ENCODE data around the gene COL18A1.

COL18A1 gene

DNA sequence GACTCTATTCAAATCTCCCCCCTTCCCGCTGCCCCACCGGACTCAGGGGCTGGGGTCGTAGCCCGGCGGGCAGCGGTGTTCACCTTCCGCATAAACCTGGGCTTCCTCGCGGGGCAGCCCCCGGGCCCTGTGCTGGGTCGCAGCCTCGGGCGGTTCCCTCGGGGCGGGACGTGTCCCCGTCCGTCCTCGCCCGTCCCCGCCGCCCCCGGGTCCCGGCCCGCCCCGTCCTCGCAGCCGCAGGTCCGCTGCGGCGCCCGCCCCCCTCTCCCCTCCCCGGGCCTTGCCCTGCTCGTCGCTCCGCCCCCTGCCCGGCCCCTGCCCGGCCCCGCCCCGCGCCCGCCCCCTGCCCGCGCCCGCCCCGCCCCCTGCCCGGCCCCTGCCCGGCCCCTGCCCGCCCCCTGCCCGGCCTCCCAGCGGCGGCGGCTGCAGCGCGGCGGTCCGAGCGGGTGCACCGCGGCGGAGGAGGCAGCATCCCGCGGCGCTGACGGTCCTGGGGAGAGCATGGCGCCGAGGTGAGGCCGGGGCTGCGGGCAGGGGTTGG is at the start of gene COL18A1:
Gene COL18A1 (plus strand): TSS at position 436 of the 541 bp plus-strand sequence. CDS start 66 bp downstream, at position 502.
- peak; percentile 79 for DNase-seq (ENCODE audit: low spot score)
- in situ Hi-C loops (cut with MboI; ENCODE audit: low sequenced_read_pairs, unreplicated experiment) = no loop called here
- TF ChIP-seq, protein P1, sequence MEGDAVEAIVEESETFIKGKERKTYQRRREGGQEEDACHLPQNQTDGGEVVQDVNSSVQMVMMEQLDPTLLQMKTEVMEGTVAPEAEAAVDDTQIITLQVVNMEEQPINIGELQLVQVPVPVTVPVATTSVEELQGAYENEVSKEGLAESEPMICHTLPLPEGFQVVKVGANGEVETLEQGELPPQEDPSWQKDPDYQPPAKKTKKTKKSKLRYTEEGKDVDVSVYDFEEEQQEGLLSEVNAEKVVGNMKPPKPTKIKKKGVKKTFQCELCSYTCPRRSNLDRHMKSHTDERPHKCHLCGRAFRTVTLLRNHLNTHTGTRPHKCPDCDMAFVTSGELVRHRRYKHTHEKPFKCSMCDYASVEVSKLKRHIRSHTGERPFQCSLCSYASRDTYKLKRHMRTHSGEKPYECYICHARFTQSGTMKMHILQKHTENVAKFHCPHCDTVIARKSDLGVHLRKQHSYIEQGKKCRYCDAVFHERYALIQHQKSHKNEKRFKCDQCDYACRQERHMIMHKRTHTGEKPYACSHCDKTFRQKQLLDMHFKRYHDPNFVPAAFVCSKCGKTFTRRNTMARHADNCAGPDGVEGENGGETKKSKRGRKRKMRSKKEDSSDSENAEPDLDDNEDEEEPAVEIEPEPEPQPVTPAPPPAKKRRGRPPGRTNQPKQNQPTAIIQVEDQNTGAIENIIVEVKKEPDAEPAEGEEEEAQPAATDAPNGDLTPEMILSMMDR (IDR thresholded peaks at IDR 0.05; ENCODE audit: borderline replicate concordance, control extremely low read depth, extremely low read depth, insufficient read depth, missing control alignments) = no peak

DNA sequence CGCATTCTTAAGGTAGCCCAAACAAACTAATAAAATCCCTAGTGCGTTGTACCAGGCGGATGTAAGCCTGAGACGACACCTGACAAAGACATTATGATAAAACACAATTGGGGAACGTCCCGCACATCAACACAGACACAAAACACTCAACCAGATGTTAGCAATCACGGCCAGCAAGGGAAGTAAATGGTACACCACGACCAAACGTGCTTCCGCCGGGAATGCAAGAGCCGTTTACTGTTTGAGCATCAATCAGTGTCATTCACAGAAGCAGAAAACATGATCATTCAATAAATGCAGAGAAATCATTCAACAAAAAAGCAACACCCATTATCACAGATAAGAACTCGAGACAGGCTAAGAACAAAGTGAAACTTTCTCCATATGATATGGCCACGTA is 49.4 kb upstream of the COL18A1 start:
- TF ChIP-seq, protein P1 (IDR thresholded peaks at IDR 0.05; ENCODE audit: borderline replicate concordance, control extremely low read depth, extremely low read depth, insufficient read depth, missing control alignments) = no peak
- in situ Hi-C loops (cut with MboI; ENCODE audit: low sequenced_read_pairs, unreplicated experiment) = no loop called here
- no peak for DNase-seq (ENCODE audit: low spot score)

DNA sequence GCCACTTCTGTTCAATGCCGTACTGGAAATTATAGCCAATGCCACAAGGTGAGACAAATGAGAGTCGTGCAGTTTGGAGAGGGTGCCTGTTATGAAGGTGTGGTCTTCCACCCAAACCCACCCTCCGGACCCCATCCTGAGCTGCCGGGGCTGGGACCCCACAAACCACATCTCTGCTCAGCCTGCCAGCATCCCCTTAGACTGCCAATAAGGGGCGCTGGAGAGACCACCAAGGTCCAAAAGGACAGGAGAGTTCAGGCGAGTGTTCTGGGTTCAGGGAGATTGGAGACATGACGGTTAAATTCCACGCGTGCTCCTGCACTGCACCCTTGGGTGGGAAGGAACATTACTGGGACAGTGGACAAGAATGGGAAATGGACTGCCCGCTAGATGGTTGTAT is 48.7 kb upstream of the COL18A1 start:
- no peak for DNase-seq (ENCODE audit: low spot score)
- TF ChIP-seq, protein P1 (IDR thresholded peaks at IDR 0.05; ENCODE audit: borderline replicate concordance, control extremely low read depth, extremely low read depth, insufficient read depth, missing control alignments) = no peak
- in situ Hi-C loops (cut with MboI; ENCODE audit: low sequenced_read_pairs, unreplicated experiment) = no loop called here

DNA sequence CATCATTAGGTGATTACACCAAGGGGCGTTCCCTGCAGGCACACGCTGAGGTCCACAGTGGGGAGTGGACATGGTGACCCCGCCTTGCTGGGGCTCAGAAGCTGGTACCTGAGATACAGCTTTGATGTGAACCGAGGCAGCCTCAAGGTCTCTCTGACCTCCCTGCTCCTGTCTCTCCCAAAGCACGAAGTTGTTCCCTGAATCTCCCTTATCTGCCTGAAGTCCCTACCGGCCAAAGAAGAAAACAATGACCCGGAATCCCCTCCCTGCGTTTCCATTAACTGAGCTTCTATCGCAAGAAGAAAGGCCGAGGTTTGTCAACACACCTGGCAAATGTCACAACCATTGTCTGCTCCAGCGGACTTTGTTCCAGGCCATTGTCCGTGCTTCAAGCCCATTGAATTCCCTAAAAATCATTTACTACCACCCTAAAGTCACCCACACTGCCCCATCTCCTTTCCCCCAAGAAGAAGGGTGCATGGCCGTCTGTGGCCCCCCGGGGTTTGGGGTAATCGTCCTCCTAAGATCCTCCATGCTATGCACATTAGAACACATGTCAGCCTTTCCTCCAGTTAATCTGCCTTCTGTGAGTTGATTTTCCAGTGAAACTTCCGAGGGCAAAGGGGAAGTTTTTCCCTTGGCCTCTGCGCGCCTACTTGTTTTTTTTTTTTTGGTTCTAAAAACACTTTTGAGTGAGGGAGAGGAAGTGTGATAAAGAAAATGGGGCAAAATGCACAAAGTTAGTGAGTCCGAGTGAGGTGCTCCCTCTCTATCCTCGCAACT is 48.1 kb upstream of the COL18A1 start:
- in situ Hi-C loops (cut with MboI; ENCODE audit: low sequenced_read_pairs, unreplicated experiment) = no loop called here
- TF ChIP-seq, protein P1 (IDR thresholded peaks at IDR 0.05; ENCODE audit: borderline replicate concordance, control extremely low read depth, extremely low read depth, insufficient read depth, missing control alignments) = no peak
- DNase-seq (ENCODE audit: low spot score) = no peak

DNA sequence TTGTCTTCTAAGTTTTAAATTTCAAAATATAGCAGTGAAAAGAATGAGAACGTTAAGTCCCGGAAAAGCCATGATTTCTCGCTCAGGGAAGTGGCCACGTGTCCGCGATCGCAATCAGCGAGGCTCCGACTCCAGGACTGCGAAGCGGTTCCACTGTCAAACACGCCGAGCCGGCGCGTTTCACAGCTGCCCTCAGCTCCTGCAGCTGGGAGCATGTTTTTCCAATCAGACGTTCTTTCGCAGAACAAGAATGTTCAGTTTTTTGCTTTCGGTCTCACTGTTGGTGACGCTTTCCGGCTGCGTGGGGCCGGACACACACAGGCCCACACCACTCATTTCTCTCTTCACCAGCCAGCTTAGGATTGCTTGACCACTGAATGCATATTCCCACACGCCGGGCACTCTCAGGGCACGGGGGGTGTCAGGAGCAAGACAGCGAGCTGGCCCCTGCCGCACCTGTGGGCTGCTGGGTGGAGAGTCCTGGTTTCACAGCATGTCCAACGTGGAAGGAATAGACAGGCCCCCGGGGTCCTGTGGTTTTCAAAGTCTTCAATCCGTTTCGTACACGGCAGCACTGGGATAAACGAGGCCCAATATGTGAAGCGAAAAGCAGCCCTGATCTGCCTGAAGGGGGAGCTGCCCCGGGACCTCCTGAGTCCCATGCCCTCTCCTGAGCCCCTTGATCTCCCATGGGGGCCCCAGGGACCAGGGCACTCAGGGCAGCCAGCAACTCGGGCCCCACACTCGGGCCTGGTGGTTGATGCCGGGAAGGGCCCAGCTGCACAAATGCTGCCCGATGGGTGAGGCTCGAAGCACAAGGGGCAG is 47.3 kb upstream of the COL18A1 start:
- TF ChIP-seq, protein P1 (IDR thresholded peaks at IDR 0.05; ENCODE audit: borderline replicate concordance, control extremely low read depth, extremely low read depth, insufficient read depth, missing control alignments) = no peak
- in situ Hi-C loops (cut with MboI; ENCODE audit: low sequenced_read_pairs, unreplicated experiment) = no loop called here
- no peak for DNase-seq (ENCODE audit: low spot score)

DNA sequence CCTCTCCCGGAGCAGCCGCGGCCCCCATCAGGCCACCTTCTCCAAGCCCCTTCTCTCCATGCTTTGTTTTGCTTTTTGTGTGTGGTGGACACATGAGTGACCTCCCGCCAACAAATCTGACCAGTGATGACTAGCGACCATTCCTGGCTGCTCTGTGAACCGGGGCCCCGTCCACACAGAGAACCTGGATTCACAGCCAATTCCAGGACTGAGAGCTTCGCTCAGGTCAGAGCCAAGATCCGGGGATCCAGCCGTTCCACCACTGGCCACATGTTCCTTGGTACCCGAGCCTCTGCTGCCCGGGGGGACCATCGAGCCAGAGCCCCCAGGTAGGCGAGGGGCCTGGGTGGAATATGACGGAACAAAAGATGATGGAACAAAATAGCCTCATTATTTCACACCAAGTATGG is 46.7 kb upstream of the COL18A1 start:
- TF ChIP-seq, protein P1 (IDR thresholded peaks at IDR 0.05; ENCODE audit: borderline replicate concordance, control extremely low read depth, extremely low read depth, insufficient read depth, missing control alignments) = no peak
- in situ Hi-C loops (cut with MboI; ENCODE audit: low sequenced_read_pairs, unreplicated experiment) = no loop called here
- DNase-seq (ENCODE audit: low spot score) = no peak
